Activated CD8-positive, alpha-beta T cell treated with anti-CD3 and anti-CD28 coated beads for 36 hours (primary cell): Measurements from ENCODE around the gene MTUS2. TPM values are rescaled to one million over a fixed set of nuclear protein-coding genes. Genes with fewer than 3 reads are reported as not detected.
"Not testable (repeated sequence)": the region's sequence is repeated elsewhere in the genome, so short reads cannot be mapped to it uniquely, and the experiment has no call there.

ENCODE experiments used
- ATAC-seq: fragments of 200-7000 bp; cut with Tn5 transposase; one replicate; pipeline ENCODE4 v1.10.0; 2021; ENCODE audit warnings: mild to moderate bottlenecking, moderate library complexity
- CTCF ChIA-PET: fragments of 350-600 bp; sonication (Branson Sonifier 250); formaldehyde crosslinking; loops from one replicate; lab custom pipeline; 2021; ENCODE audit warnings: antibody characterized with exemption; lab: Charles Lee
- POLR2A ChIA-PET: fragments of 350-600 bp; sonication (Branson Sonifier 250); formaldehyde crosslinking; loops from one replicate; lab custom pipeline; 2021; ENCODE audit warnings: antibody characterized with exemption; lab: Charles Lee
- DNase-seq: peaks from one replicate; pipeline ENCODE4 v3.0.0-alpha.2; 2020
- H3K27ac Mint-ChIP-seq: one replicate; pipeline ENCODE4 v1.8.0; 2021; ENCODE audit warnings: mild to moderate bottlenecking, mixed read lengths
- H3K27me3 Mint-ChIP-seq: one replicate; pipeline ENCODE4 v1.8.0; 2021; ENCODE audit warnings: mixed read lengths
- H3K36me3 Mint-ChIP-seq: one replicate; pipeline ENCODE4 v1.8.0; 2021; ENCODE audit warnings: low read depth, mixed read lengths
- H3K4me1 Mint-ChIP-seq: one replicate; pipeline ENCODE4 v1.8.0; 2021; ENCODE audit warnings: low read depth, mixed read lengths
- H3K4me3 Mint-ChIP-seq: one replicate; pipeline ENCODE4 v1.8.0; 2021; ENCODE audit warnings: mild to moderate bottlenecking, moderate library complexity, mixed read lengths
- H3K9me3 Mint-ChIP-seq: one replicate; pipeline ENCODE4 v1.8.0; 2021; ENCODE audit warnings: mixed read lengths
- intact Hi-C: fragments of 100-400 bp; cut with micrococcal nuclease; formaldehyde crosslinking; loops from one replicate; pipeline ENCODE4 v1.10.0; 2022
- total RNA-seq, 2 experiments: library from RNA; stranded (reverse); gene quantifications; one replicate each; pipeline ENCODE4 v1.2.3, GENCODE V29; 2021
- TF ChIP-seq, protein P1 (sequence below): fragments of 200-600 bp; IDR thresholded peaks from one replicate; pipeline ENCODE4 v1.8.0; 2022; ENCODE audit warnings: antibody characterized with exemption, mild to moderate bottlenecking

Gene MTUS2
- total RNA-seq, 2 experiments from 2014 or later, result not detected

DNA sequence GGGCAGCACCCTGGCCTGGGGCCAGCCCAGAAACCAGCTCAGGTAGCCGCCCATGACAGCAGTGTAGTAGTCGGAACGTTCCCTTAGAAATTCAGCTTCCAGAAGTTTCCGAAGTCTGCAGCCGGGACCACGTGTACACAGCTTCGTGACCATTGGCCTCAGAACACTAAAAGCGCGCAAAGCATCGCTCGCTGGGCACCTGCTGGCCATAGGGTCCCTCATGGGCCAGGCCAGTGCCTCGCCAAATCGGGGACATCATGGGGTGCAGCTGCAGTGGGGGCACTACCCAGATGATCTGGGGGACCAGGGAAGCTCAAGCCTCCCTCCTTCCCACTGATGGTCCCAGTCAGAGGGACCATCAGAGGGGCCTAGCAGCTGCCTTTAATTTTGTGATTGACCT is 384.5 kb downstream of the MTUS2 start:
- no peak overlapping the region for H3K4me3 Mint-ChIP-seq
- no peak for DNase-seq
- no peaks in the 10 kb centered on the region for H3K36me3 Mint-ChIP-seq
- H3K27ac Mint-ChIP-seq, result no peak overlapping the region
- no peak for ATAC-seq
- H3K4me1 Mint-ChIP-seq, result no peaks in the 10 kb centered on the region
- ChIA-PET POLR2A (no interaction called here), CTCF (no interaction called here)
- no peaks in the 10 kb centered on the region for H3K27me3 Mint-ChIP-seq
- TF ChIP-seq, protein P1, sequence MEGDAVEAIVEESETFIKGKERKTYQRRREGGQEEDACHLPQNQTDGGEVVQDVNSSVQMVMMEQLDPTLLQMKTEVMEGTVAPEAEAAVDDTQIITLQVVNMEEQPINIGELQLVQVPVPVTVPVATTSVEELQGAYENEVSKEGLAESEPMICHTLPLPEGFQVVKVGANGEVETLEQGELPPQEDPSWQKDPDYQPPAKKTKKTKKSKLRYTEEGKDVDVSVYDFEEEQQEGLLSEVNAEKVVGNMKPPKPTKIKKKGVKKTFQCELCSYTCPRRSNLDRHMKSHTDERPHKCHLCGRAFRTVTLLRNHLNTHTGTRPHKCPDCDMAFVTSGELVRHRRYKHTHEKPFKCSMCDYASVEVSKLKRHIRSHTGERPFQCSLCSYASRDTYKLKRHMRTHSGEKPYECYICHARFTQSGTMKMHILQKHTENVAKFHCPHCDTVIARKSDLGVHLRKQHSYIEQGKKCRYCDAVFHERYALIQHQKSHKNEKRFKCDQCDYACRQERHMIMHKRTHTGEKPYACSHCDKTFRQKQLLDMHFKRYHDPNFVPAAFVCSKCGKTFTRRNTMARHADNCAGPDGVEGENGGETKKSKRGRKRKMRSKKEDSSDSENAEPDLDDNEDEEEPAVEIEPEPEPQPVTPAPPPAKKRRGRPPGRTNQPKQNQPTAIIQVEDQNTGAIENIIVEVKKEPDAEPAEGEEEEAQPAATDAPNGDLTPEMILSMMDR, result no peak
- H3K9me3 Mint-ChIP-seq, result peaks cover 9% of the 10 kb centered on the region
- intact Hi-C loops, result no loop called here

DNA sequence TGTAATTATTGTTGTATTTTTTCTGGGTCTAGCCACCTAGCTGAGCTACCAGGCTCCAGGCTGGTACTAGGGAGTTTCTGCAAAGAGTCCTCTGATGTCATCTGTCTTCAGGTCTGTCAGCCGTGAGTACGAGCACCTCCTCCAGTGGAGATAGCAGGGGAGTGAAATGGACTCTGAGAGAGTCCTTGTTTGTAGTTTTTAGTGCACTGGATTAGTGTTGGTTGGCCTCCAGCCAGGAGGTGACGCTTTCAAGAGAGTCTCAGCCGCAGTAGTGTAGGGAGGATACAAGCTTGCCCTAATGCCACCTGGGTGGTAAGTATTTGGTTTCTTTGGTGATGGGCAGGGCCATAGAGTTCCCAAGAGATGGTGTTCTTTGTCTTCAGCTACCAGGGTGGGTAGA is 390.5 kb downstream of the MTUS2 start:
- H3K4me3 Mint-ChIP-seq, result no peak overlapping the region
- H3K27me3 Mint-ChIP-seq, result peaks cover 2% of the 10 kb centered on the region
- H3K27ac Mint-ChIP-seq, result no peak overlapping the region
- intact Hi-C loops, result no loop called here
- CTCF ChIA-PET, result no interaction called here
- TF ChIP-seq, protein P1, result no peak
- H3K36me3 Mint-ChIP-seq, result no peaks in the 10 kb centered on the region
- H3K4me1 Mint-ChIP-seq, result no peaks in the 10 kb centered on the region
- DNase-seq (no peak), ATAC-seq (no peak)
- no peaks in the 10 kb centered on the region for H3K9me3 Mint-ChIP-seq
- POLR2A ChIA-PET, result no interaction called here

DNA sequence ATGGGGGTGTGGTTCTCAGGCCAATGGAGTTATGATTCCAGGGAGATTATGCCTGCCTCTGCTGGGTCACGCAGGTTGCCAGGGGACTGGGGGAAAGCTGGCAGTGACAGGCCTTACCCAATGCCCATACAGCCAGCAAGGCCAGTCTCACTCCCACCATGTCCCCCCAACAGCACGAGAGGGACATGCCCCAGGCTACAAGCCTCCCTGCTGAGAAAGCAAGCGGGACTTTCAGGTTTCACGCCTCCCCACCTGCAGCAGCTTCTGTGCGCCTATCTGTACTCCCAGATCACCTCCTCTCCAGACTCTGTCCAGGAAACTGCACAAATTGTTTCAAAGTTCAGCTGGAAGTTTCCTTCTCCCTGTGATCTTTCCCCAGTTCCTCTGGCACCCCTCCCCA is 391.0 kb downstream of the MTUS2 start:
- ATAC-seq, H3K27me3 Mint-ChIP-seq, H3K36me3 Mint-ChIP-seq, H3K4me3 Mint-ChIP-seq, DNase-seq, CTCF ChIA-PET, H3K4me1 Mint-ChIP-seq, POLR2A ChIA-PET, H3K27ac Mint-ChIP-seq, intact Hi-C loops, H3K9me3 Mint-ChIP-seq: not testable (repeated sequence)

DNA sequence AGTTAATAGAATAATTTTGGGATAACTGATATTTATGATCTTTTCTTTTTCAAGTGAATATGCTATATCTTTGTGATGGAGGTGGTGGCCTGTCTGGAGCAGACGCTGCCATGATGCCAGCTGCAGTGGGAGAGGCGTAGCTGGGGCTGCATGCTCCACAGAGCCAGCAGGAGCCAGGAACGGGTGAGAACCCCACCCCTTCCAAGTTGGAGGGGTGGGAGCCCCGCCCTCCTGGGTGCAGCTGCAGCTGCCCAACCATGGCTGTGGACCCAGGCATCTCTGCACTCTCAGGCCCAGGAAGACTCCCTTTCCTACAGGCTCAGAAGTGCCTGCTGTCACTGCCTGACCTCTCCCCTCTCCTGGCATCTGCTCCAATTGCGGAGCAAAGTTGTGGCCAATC is 402.3 kb downstream of the MTUS2 start:
- Mint-ChIP-seq H3K4me1 (no peaks in the 10 kb centered on the region), H3K27me3 (no peaks in the 10 kb centered on the region), H3K4me3 (no peak overlapping the region), H3K27ac (no peak overlapping the region), H3K36me3 (no peaks in the 10 kb centered on the region), H3K9me3 (peaks cover 1% of the 10 kb centered on the region)
- intact Hi-C loops, result no loop called here
- TF ChIP-seq, protein P1, result no peak
- DNase-seq (no peak), ATAC-seq (no peak)
- ChIA-PET POLR2A (no interaction called here), CTCF (no interaction called here)

DNA sequence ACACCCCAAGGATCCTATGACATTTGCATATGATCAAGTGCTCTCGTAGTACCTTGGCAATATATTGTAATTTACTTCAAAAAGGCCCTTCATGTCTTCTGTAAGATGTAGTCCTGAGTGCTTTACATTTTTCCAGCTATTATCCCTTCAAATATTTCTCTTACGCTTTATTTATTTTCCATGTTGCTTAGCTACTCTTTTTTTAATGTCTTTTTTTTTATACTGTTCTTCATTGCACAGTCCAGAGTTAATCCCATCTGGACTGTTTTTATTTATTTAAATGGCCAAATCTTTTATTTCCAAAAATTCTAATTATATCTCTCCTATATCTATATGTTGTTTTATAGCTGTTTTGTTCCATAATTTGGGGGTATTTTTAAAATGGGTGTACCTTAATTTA is 404.1 kb downstream of the MTUS2 start:
- ChIA-PET CTCF (no interaction called here), POLR2A (no interaction called here)
- intact Hi-C loops, result no loop called here
- no peak overlapping the region for H3K27ac Mint-ChIP-seq
- H3K4me3 Mint-ChIP-seq, result no peak overlapping the region
- H3K36me3 Mint-ChIP-seq, result no peaks in the 10 kb centered on the region
- ATAC-seq, result no peak
- TF ChIP-seq, protein P1, result no peak
- H3K4me1 Mint-ChIP-seq, result no peaks in the 10 kb centered on the region
- peaks cover 1% of the 10 kb centered on the region for H3K9me3 Mint-ChIP-seq
- DNase-seq, result no peak
- H3K27me3 Mint-ChIP-seq, result no peaks in the 10 kb centered on the region

DNA sequence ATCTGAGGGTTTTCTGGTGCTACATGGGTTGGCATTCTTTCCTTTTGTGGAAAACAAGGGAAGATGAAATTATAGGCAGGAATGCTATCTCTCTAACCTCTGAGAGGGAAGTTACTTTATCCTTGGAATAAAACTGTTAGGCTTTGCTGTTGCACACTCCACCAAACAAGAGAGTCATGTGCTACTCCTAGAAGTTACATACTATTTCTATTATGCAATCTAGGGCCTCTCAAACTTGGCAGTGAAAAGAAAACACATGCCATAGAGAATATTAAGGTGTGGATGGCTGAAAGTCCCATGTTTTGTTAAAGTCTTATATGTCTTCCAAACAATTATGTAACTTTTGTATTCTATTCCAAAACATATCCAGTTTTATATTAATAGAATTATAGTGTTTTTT is 407.4 kb downstream of the MTUS2 start:
- no peaks in the 10 kb centered on the region for H3K9me3 Mint-ChIP-seq
- no peak overlapping the region for H3K4me3 Mint-ChIP-seq
- DNase-seq, result no peak
- no peaks in the 10 kb centered on the region for H3K36me3 Mint-ChIP-seq
- CTCF ChIA-PET, result no interaction called here
- H3K27me3 Mint-ChIP-seq, result no peaks in the 10 kb centered on the region
- no peaks in the 10 kb centered on the region for H3K4me1 Mint-ChIP-seq
- ATAC-seq, result no peak
- H3K27ac Mint-ChIP-seq, result no peak overlapping the region
- intact Hi-C loops, result no loop called here
- POLR2A ChIA-PET, result no interaction called here
- TF ChIP-seq, protein P1, result no peak
